NCI-H82 treated with DMSO at 0.1 percent for 48 hours (cell line): ENCODE measurements around the gene PLCZ1.
"Not testable (repeated sequence)": the region's sequence is repeated elsewhere in the genome, so short reads cannot be mapped to it uniquely, and the experiment has no call there.

Experiments used
- DNase-seq: peaks from one replicate; lab custom pipeline; 2025; ENCODE audit not compliant: unreplicated experiment; lab: John Stamatoyannopoulos, UW

PLCZ1 gene, protein sequence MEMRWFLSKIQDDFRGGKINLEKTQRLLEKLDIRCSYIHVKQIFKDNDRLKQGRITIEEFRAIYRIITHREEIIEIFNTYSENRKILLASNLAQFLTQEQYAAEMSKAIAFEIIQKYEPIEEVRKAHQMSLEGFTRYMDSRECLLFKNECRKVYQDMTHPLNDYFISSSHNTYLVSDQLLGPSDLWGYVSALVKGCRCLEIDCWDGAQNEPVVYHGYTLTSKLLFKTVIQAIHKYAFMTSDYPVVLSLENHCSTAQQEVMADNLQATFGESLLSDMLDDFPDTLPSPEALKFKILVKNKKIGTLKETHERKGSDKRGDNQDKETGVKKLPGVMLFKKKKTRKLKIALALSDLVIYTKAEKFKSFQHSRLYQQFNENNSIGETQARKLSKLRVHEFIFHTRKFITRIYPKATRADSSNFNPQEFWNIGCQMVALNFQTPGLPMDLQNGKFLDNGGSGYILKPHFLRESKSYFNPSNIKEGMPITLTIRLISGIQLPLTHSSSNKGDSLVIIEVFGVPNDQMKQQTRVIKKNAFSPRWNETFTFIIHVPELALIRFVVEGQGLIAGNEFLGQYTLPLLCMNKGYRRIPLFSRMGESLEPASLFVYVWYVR

DNA sequence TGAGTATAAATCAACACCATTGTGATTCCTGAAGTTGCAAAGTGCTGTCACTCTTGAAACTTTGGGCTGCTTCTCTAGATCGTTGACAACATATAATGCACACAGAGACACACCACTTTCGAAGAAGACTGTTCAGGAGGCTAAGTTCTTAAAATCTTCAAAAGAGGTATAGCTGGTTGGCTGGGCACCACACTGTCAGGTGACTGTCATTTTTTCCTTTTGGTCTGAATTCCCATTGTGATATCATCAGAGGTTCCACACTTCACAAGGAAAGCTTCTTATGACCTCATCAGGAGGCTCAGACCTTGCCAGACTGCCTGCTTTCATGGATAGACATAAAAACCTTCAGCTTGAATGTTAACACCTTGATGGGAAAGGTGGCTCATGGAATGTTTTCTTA, at the start of gene PLCZ1, which contains the start of gene CAPZA3:
Gene PLCZ1, minus strand, starts transcription at position 194 of the 400 bp plus-strand sequence. CDS start 641 bp downstream, outside the sequence.
Gene CAPZA3, plus strand, starts transcription at position 301 of the 400 bp plus-strand sequence. CDS start 150 bp downstream, outside the sequence.
- DNase-seq, result no peak

DNA sequence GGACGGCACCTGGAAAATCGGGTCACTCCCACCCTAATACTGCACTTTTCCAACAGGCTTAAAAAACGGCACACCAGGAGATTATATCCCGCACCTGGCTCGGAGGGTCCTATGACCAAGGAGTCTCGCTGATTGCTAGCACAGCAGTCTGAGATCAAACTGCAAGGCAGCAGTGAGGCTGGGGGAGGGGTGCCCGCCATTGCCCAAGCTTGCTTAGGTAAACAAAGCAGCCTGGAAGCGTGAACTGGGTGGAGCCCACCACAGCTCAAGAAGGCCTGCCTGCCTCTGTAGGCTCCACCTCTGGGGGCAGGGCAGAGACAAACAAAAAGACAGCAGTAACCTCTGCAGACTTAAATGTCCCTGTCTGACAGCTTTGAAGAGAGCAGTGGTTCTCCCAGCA, 47.7 kb upstream of the PLCZ1 start:
- not testable (repeated sequence) for DNase-seq

DNA sequence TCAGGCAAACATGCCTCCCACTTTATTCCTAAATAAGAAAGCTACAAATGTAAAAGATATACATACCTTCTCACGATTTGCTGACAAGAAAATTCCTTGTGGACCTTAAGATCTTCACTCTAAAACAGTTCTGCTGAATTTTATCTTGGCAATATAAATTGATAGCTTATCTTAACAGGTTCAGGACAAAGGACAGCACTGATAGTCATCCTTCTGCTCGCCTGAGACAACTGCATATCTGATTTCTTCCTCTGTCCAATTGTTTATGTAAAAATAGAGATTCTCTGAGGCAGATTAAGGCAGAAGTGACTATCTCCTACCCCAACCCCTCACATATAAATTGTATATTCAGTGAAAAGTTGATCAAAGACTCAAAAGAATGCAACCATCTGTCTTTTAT, 45.0 kb upstream of the PLCZ1 start:
- no peak for DNase-seq

DNA sequence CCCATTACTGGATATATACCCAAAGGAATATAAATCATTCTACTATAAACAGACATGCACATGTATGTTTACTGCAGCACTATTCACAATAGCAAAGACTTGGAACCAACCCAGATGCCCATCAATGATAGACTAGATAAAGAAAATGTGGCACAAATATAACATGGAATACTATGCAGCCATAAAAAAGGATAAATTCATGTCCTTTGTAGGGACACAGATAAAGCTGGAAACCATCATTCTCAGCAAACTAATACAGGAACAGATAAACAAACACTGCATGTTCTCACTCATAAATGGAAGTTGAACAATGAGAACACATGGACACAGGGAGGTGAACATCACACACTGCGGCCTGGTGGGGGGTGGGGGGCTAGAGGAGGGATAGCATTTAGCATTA, 28.7 kb upstream of the PLCZ1 start:
- not testable (repeated sequence) for DNase-seq

DNA sequence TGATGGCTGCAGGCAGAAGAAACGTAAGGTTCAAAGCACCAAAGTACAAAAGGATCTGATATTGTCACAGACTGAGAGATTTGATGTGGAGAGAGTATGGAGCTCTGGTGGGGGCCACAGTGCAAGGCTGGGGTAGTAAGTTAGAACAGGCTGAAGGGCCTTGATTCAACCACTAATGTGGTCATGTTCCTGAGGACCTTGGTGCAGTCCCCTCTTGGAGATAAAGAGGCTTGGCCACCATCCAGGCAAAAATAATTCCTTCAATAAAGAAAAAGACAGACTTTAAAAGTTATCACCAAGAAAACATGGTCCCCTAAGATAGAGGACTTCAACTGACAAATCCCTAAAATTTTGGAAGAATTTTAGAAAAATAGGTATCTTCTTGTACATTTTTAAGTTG, 17.5 kb upstream of the PLCZ1 start:
- no peak for DNase-seq

DNA sequence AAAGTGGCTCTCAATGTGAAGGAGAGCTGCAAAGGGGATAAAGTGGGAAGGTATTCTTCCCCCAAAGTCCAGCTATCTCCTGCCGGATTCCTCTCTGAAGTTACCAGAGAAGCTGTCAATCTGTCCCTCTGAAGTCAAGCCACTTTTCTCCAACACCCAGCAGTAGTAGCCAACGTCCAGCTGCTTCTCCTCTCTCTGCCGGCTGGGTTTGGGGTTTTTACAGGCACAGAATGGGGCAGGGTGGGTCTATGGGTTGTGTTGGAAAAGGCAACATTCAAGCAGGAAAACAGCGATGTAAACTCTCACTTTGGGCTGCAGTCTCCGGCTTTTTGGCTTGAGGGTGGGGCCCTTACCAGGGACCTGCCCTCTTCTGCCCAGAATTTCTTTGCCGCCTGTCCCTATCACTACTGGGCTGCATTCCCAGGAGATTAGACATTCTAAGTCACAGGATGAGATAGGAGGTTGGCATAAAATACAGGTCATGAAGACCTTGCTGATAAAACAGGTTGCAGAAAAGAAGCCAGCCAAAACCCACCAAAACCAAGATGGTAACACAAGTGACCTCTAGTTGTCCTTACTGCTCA, 16.4 kb upstream of the PLCZ1 start:
- no peak for DNase-seq

DNA sequence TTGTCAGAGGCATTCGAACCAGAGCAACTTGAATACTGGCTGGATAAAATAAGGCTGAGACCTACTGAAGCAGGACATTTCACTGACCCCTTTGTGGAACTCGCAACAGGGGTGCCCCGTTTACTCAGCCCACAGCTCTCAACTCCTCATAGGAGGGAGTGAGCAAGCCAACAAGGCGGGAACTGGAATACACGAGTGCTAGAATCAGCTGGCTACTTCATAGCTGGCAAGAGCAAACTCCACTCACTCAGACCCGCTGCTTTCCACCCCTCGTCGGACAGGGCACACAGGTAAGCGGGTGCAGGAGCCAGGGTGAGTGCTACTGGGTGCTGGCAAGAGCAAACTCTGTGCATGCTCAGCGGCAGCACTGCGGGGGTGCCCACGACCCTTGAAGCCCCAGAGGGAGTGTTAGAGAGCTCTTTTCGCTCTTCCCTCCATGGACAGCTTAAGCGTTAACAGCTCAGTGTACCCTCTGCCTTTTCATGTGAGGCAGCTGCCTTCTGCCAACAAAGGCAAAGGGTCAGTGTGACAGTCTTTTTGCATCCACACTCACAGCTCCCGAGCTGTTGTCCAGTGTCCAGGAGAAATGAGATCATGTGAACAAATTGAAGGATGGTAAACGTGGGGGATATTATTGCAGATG, 15.8 kb upstream of the PLCZ1 start:
- DNase-seq, result no peak

DNA sequence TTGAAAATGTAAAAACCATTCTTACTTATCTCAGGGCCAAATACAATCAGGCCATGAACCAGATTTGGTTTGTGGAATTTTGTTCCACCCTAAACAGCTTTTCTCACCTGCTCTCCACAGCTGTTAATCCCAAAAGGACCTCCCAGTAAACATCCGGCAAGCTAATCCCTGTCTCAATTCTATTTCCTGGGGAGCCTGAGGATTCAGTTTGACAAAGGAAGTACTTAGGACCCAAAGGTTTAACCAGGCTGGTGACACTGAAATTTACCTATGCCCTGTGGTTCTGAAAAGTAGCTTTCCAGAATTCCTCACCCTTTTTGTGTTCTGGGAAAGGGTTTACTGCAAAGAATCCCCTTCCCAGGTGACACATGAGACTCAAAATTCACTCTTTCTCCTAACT, 15.1 kb upstream of the PLCZ1 start:
- peak; percentile 20 for DNase-seq

DNA sequence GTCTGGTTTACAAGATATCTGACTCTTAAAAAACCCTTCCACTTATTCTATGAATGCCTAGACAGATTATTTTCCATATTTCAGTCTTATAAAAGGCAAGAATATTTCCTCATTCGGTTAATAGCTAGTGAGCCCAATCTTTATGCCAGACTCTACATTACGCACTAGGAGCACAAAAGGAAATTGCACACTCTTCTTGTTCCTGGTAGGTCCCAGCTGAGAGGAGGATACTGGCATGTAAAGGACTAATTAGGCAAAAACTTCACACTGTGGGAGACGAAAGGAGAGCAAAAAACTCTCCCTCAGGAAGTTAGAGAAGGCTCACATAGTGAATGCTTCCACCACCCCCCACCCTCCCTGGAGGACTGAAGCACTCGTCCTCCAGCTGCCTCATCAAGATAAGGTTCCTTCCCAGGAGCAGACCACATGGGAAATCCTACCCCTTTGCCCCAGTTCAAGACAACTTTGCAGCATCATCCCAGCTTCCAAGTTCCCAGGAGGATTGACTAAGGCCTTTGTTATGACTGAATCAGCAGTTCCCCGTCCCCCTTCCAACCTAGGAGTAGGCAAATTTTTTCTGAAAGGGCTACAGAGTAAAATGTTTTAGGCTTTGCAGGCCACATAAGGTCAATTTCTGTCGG, 14.6 kb upstream of the PLCZ1 start:
- no peak for DNase-seq

DNA sequence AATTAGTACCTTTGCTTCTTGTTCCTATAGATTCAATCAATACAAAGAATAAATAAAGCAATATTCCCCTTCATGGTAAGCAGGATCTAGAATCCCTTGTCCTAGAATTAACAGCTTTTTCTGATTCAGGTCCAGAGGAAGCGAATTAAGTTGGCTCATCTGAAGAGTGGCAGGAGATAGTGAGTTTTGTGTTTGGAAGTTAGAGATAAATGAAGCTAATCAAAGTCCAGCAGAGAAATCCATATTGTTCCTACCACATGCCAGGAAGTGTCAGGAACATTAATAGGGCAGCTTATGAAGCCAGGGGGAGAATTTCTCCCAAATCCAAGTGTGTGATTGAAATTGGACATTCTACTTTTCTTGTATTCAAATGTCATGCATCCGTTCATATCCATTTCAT, 14.1 kb upstream of the PLCZ1 start:
- DNase-seq, result no peak

DNA sequence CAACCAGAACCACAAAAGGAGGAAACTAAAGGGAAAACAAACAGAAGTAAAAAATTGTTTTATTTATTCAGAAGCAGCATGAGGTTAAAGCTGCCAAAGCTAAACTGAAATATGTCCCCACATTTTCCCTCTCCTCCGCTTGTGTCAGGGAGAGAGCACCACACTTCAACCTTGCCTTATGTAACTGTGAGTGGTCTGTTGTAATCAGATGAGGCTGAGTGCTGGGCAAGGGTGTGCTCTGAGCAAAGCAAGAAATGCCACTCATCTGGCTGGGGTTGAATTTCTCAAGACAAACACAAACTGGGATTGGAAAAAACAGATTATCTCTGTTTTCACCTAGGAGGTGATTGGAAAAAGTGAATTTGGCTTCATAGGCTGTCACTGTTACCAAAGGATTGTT, 12.3 kb upstream of the PLCZ1 start:
- no peak for DNase-seq

DNA sequence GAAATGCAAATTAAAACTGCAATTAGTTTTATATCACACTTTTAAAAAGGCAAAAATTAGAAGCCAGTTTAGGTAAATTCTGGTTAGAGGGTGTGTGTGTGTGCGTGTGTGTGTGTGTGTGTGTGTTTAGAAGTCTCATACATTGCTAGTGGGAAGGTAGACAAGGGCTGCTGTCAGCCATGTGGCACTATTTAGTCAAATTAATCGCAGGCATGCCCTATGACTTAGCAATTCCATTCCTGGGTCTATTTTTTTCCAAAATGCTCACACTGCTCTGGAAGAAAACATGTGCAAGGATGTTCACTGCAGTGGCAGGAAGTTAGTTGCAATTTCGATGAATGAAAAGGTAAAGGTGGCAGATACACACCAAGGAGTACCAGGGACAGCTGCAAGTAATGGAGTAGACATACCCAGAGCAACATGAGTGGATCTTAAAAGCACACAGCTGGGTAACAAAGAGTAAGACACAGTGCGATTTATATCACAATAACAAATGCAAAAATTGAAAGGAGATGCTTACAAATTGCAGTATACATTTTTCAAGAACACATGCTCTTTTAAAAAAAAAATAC, 11.7 kb upstream of the PLCZ1 start:
- DNase-seq, result no peak

DNA sequence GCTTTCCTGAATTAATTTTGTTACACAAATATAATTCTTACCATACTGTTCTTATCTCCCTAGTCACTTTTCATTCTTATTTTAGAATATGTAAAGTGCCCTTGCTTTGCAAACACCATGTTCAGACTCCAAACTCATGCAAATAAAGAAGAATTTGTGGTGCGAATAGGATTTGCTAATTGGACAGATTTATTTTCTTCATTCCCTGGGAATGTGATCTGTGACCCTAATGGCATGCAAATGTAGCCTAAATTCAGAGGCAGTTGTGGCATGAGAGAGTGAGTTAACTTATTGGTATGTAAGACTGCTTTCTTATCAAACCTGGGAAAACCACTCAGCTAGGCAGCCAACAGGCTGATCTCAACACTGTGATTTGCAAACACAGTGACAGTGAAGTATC, 10.1 kb upstream of the PLCZ1 start:
- no peak for DNase-seq

DNA sequence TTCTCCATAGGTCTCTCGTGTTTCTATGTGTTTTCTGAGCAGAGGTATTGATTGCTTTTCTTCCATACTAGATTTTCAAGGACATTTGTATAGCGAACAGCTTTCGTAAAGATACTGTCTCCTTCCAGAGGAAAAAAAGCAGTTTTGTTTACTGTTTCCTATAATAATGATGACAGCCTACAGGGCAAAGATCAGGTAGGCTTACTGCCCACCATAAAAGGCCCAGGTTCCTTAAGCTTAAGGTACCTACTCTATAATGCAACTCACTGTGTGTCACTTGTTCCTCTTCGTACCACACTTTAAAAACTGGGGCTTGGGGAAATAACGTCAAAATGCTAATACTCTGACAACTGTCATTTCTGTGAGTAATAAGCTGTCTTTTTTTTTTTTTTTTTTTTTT, 6.7 kb downstream of the PLCZ1 start:
- no peak for DNase-seq

DNA sequence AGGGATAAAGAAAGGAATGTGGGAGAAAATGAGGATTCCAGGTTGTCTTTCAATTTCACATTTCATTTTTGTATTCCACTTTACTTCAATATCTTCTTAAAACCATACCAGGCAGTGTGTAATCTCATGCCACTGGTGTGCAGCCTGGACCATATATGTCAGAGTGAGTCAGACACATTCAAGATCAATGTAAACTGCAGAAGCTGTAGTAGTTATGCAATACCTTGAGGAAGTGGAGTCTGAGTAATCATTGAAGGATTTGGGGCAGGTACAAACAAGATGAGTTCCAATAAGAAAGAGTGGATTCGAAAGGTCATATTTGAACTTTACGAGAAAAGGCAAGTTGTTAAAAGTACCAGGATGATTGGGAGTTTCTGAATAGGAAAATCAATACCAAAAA, 14.1 kb downstream of the PLCZ1 start:
- no peak for DNase-seq

DNA sequence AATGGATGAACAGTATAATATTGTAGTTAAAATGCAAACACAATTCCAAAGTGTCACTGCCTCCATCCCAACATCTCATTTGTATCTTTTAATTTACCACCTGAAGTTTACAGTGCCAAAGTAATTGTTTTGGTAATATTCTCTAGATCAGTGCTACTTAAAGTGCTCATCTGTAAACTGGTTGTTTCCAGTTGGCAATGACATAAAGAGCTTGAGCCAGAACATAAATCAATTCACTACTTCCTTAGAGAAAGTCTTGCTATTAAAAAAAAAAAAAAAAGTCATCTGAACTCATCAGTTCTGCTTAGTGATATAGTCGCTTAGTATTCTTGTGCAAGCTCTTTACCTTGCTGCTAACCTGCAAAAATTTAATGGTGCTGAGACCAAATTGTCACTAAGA, 16.4 kb downstream of the PLCZ1 start:
- no peak for DNase-seq

DNA sequence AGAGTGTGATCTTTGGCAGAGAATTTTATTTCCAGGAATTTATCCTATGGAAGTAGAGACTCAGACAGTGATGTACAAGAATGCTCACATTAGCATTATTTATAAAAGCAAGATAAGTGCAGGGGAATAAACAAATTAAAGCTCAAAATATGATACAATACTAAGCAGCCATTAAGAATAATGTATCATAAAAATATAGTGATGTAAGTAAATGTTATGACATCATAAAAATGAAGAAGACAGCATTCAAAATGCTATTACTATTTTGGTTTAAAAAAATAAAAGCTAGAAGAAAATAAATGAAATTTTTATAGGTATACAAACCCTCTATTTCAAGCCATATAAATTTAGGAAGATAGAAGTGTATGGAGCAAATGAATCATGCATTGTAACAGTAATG, 17.1 kb downstream of the PLCZ1 start:
- DNase-seq, result no peak

DNA sequence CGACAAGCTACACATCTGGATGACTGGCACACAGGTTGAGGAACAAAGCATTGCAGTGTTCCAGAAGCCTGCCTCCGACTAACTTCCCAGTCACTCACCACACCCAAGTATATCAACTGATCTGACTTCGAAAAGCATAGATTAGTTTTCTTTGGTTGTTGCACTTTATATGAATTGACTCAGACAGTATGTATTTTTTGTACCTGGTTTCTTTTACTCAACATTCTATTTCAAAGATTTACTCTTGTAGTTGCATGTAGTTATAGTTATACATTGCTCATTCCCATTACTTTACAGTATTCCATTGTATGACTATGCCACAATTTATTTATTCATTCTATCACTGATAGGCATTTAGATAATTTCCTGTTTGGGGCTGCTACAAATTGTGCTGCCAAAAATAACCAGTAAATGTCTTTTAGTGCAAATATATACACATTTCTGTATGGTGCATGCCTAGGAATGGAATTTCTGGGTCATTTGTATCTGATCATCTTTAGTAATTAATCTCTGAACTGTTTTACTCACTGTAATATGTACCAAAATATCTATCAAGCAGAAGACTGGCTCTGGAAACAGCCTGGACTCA, 17.8 kb downstream of the PLCZ1 start:
- no peak for DNase-seq

DNA sequence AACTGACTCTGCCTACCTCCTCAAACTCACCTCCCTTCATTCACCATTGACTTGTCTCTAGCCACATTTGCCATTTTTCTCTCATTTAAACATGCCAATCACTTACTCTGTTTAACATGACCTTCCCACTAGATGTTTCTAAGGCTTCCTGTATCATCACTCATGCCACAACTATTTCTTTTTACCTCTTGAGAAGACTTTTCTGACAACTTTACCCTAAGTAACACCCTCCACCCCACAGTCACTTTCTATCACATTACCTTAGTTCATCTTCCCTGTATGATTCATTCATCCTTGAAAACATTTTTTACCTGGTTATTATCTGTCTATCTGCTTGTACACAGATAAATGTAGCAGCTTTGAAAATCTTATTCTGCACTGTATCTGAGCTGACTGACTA, 19.4 kb downstream of the PLCZ1 start:
- no peak for DNase-seq

DNA sequence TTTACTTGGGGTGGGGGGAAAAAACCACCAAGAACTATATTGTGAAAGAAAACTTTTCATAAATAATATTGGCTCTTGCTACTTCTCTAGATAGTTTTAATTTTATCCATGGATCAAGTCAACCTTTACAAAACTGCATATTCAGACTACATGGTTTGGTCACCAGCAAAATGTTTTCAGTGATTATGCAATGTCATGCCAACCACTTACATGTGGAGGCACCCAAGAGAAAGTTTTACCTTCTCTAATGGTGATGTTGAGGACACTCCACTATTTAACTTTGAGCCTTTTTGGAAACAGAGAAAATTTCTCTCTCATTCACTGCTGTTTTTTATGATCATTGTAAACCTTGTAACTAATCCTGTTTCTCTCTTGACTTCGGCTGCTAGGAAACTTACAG, 21.6 kb downstream of the PLCZ1 start:
- DNase-seq, result no peak

DNA sequence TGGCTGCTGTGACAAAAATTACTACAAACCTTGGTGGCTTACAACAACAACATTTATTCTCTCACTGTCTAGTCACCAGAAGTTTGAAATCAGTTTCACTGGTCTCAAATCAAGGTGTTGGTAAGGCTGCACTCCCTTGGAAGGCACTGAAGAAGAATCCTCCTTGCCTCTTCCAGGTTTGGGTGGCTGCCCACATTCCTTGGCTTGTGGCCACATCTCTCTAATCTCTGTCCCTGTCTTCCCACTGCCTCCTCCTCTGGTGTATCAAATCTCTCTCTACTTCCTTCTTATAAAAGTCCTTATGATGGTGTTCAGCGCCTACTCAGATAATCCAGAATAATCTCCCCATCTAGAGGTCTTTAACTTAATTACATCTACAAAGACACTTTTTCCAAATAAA, 31.0 kb downstream of the PLCZ1 start:
- DNase-seq, result no peak
